ENCODE data around the gene KRTAP4-3.

DNA sequence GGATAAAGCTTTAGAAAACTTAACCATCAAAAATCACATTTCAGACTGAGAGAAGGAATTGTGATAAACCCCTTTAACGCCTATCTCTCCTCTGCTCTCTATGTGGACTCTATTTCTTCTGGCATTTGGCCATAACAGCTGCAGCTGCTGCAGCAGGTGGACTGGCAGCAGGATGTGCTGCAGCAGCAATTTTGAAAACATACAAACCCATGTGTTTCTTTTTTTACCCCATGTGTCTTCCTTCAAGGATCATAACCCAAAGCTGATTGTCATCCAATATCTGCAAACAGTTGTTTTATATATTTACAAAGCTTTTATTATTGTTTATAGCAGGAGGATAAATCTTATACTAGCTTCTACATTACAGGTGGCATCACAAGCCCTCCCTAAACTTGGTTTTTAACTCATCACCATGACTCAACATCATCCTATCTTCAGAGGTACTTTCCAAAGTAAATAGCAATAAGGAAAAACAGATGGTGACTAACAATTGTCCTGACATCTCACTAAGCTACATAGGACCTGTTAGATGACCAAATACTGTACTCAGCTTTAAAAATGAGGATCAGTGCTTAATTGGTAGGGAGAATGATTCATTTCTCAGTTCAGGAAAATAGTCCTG lies 43.9 kb upstream of the KRTAP4-3 start:
- TF ChIP-seq, protein P1, sequence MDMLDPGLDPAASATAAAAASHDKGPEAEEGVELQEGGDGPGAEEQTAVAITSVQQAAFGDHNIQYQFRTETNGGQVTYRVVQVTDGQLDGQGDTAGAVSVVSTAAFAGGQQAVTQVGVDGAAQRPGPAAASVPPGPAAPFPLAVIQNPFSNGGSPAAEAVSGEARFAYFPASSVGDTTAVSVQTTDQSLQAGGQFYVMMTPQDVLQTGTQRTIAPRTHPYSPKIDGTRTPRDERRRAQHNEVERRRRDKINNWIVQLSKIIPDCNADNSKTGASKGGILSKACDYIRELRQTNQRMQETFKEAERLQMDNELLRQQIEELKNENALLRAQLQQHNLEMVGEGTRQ (IDR thresholded peaks at IDR 0.05; ENCODE audit: low read length): no peak
- TF ChIP-seq RAD21 (IDR thresholded peaks at IDR 0.05 in 1 of 2, conservative IDR thresholded peaks at IDR 0.05 in 1 of 2; ENCODE audit: low read depth in 2 of 2, low read length in 2 of 2) (no peak), TAF1 (IDR thresholded peaks at IDR 0.05; ENCODE audit: low read depth, low read length) (no peak), BACH1 (IDR thresholded peaks at IDR 0.05; ENCODE audit: low read length) (no peak), POLR2A (IDR thresholded peaks at IDR 0.05; ENCODE audit: control extremely low read depth in 1 of 2, low read depth in 2 of 2, low read length in 2 of 2) (no peak), MAFK (IDR thresholded peaks at IDR 0.05; ENCODE audit: low read depth, low read length) (no peak)
- TF ChIP-seq, protein P2, sequence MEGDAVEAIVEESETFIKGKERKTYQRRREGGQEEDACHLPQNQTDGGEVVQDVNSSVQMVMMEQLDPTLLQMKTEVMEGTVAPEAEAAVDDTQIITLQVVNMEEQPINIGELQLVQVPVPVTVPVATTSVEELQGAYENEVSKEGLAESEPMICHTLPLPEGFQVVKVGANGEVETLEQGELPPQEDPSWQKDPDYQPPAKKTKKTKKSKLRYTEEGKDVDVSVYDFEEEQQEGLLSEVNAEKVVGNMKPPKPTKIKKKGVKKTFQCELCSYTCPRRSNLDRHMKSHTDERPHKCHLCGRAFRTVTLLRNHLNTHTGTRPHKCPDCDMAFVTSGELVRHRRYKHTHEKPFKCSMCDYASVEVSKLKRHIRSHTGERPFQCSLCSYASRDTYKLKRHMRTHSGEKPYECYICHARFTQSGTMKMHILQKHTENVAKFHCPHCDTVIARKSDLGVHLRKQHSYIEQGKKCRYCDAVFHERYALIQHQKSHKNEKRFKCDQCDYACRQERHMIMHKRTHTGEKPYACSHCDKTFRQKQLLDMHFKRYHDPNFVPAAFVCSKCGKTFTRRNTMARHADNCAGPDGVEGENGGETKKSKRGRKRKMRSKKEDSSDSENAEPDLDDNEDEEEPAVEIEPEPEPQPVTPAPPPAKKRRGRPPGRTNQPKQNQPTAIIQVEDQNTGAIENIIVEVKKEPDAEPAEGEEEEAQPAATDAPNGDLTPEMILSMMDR (IDR thresholded peaks at IDR 0.05; ENCODE audit: control extremely low read depth in 1 of 3, insufficient read depth in 1 of 3, low read depth in 1 of 3, low read length in 3 of 3): no peak
- TF ChIP-seq, protein P3, sequence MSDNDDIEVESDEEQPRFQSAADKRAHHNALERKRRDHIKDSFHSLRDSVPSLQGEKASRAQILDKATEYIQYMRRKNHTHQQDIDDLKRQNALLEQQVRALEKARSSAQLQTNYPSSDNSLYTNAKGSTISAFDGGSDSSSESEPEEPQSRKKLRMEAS (IDR thresholded peaks at IDR 0.05): no peak

All from H1 (cell line).